ENCODE data around the gene NXPE3. TPM values are rescaled to one million over a fixed set of nuclear protein-coding genes. Genes with fewer than 3 reads are reported as not detected.

The NXPE3 gene
- total RNA-seq, 1 donor from 2014 or later = 15.9 TPM

- no peak overlapping the region for H3K27ac ChIP-seq
- no peaks in the 10 kb centered on the region for H3K27me3 ChIP-seq
- peaks cover 12% of the 10 kb centered on the region for H3K4me1 ChIP-seq
- H3K36me3 ChIP-seq = peaks cover 6% of the 10 kb centered on the region
- intact Hi-C loops (cut with DNase I) = no loop called here
- peak; percentile 65 for ATAC-seq
- no peak overlapping the region for H3K4me3 ChIP-seq
- H3K9me3 ChIP-seq = no peaks in the 10 kb centered on the region
- TF ChIP-seq CTCF (IDR thresholded peaks at IDR 0.05) = peak; percentile 11
- no peak for DNase-seq
Measured at GRCh38 chr3:101865751-101866509, 86.9 kb downstream of the NXPE3 start.

- ATAC-seq = no peak
- H3K27me3 ChIP-seq = no peaks in the 10 kb centered on the region
- no peak overlapping the region for H3K27ac ChIP-seq
- H3K4me1 ChIP-seq = peaks cover 12% of the 10 kb centered on the region
- no peaks in the 10 kb centered on the region for H3K36me3 ChIP-seq
- no peaks in the 10 kb centered on the region for H3K9me3 ChIP-seq
- no peak for DNase-seq
- TF ChIP-seq CTCF (IDR thresholded peaks at IDR 0.05) = no peak
- no peak overlapping the region for H3K4me3 ChIP-seq
- intact Hi-C loops (cut with DNase I) = no loop called here
Measured at GRCh38 chr3:101867511-101867910, 88.5 kb downstream of the NXPE3 start.

GRCh38 chr3:101867996-101868395 lies 89.0 kb downstream of the NXPE3 start:
- Histone ChIP-seq H3K27me3 (no peaks in the 10 kb centered on the region), H3K36me3 (no peaks in the 10 kb centered on the region), H3K4me1 (peaks cover 12% of the 10 kb centered on the region), H3K4me3 (no peak overlapping the region), H3K27ac (no peak overlapping the region), H3K9me3 (no peaks in the 10 kb centered on the region)
- TF ChIP-seq CTCF (IDR thresholded peaks at IDR 0.05) = no peak
- intact Hi-C loops (cut with DNase I) = no loop called here
- no peak for ATAC-seq
- no peak for DNase-seq

- no peaks in the 10 kb centered on the region for H3K36me3 ChIP-seq
- no peak for DNase-seq
- peak; percentile 83 for ATAC-seq
- H3K4me3 ChIP-seq = no peak overlapping the region
- no peaks in the 10 kb centered on the region for H3K27me3 ChIP-seq
- H3K4me1 ChIP-seq = peaks cover 12% of the 10 kb centered on the region
- intact Hi-C loops (cut with DNase I) = no loop called here
- no peak for TF ChIP-seq CTCF (IDR thresholded peaks at IDR 0.05)
- H3K27ac ChIP-seq = no peak overlapping the region
- H3K9me3 ChIP-seq = no peaks in the 10 kb centered on the region
Measured at GRCh38 chr3:101868534-101869464, 89.8 kb downstream of the NXPE3 start.

- intact Hi-C loops (cut with DNase I) = no loop called here
- no peak for DNase-seq
- Histone ChIP-seq H3K27me3 (no peaks in the 10 kb centered on the region), H3K4me3 (no peak overlapping the region), H3K27ac (no peak overlapping the region), H3K36me3 (no peaks in the 10 kb centered on the region), H3K4me1 (peaks cover 12% of the 10 kb centered on the region), H3K9me3 (no peaks in the 10 kb centered on the region)
- no peak for ATAC-seq
- TF ChIP-seq CTCF (IDR thresholded peaks at IDR 0.05) = no peak
Measured at GRCh38 chr3:101870138-101870537, 91.1 kb downstream of the NXPE3 start.

Measured in upper lobe of right lung (tissue), 1 donor.